ENCODE measurements around the gene GEMIN2. TPM values are rescaled to one million over a fixed set of nuclear protein-coding genes. Genes with fewer than 3 reads are reported as not detected.
"Not testable (repeated sequence)": the region's sequence is repeated elsewhere in the genome, so short reads cannot be mapped to it uniquely, and the experiment has no call there.

Gene GEMIN2
- total RNA-seq, 2 donors from 2014 or later, result 25.0 to 49.0 TPM

DNA sequence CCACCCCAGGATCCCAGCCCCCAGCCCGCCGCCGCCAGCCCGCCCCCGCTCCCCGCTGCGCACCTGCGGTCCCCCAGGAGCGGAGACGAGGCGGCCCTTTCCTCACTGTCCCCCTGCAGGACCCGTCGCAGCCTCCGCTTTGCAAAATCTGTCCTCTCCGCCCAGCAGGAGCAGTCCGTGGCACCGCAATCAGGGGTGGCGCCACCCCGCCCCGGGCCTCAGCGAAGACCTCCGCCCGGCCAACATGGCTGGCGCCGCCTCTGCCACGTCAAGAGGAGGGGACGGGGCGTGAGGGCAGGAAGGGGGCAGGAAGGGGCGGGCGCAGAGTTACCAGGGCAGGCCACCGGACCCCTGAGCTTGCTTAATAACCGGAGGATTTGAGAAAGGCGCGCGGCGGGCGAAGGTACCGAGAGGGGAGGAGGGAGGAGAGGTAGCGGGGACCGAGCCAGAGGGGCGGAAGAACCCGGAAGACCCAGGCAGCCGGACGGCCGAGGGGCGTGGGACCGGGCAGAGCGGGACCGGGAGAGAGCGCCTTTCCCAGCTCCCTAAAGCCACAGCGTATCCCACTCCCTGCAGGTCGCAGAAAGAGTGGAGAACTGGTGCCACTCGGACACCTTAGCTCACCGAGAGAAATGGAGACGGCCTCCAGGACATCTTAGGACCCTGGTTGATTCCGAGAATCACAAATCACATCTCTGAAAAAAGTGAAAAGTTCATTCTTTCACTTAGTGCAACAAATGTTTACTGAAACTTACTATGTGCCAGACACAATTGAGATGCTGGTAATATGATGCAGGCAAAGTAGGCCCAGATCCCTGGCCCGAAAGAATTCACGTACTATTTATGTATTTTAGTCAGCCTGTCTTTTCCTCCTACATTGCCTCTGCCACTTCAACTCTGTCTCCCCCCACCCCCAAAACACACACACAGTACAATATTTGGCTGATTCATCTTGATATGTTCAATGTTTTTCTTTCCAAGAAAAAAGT, 10.9 kb upstream of the GEMIN2 start, which contains the start of gene SEC23A:
SEC23A (minus strand) TSS at position 267 of the 989 bp plus-strand sequence. CDS start 7,117 bp downstream, outside the sequence.
- DNase-seq (ENCODE audit: low spot score in 2 of 2) (peak; percentile 81 to 82), ATAC-seq (peak; percentile 98)
- H3K27ac Mint-ChIP-seq, result peak within 1 kb of the TSS; percentile 98 to 99
- no peaks in the 10 kb centered on the region for H3K9me3 Mint-ChIP-seq
- H3K36me3 Mint-ChIP-seq, result peaks cover 7 to 15% of the 10 kb centered on the region in 2 donors

DNA sequence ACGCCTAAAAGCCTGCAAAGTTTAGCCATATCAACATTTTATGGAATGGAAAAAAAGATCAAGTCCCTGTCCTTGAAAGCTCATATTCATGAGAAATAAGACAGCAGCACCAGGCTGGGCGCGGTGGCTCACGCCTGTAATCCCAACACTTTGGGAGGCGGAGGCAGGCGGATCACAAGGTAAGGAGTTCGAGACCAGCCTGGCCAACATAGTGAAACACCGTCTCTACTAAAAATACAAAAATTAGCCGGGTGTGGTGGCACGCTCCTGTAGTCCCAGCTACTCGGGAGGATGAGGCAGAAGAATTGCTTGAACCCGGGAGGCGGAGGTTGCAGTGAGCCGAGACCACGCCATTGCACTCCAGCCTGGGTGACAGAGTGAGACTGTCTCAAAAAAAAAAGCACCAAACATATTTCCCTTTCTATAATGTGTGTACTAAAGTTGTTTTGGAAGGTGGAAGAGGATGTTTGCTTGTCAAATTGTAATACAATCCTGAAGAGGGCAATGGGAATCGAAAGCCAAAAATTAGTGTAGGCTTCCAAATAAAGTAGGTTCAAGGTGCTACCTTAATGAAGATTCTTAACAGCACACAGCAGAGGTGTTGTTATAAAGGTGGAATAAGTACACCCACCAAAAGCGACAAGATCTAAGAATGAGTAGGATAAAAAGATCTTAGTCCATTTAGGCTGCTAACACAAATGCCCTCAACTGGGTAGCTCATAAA, 9.9 kb upstream of the GEMIN2 start:
- peaks cover 7 to 15% of the 10 kb centered on the region in 2 donors for H3K36me3 Mint-ChIP-seq
- not testable (repeated sequence) for ATAC-seq; H3K9me3 Mint-ChIP-seq; DNase-seq (ENCODE audit: low spot score in 2 of 2)
- peak overlapping the region; percentile 98 to 99 for H3K27ac Mint-ChIP-seq

DNA sequence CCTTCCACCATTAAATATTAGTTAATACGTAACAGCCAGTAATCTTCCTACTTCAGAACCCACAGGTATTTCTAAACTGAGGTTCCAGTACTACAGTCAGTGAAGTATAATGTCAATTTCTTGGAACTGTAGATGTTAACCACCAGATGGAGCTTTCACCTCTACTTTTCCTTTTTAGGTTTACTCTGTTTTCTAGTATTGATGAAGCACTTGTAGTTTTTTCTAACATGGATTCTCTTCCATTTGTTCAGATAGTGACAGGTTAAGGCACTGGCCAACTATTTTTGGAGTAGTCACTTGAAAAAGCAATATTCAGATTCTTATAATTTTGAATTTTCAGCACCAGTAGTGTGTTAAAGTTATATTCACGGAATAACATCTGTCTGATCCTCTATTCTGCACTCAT, 6.5 kb upstream of the GEMIN2 start:
- DNase-seq (ENCODE audit: low spot score in 2 of 2) (no peak), ATAC-seq (no peak)
- Mint-ChIP-seq H3K36me3 (peaks cover 7% of the 10 kb centered on the region in 2 donors), H3K9me3 (no peaks in the 10 kb centered on the region), H3K27ac (no peak overlapping the region)

DNA sequence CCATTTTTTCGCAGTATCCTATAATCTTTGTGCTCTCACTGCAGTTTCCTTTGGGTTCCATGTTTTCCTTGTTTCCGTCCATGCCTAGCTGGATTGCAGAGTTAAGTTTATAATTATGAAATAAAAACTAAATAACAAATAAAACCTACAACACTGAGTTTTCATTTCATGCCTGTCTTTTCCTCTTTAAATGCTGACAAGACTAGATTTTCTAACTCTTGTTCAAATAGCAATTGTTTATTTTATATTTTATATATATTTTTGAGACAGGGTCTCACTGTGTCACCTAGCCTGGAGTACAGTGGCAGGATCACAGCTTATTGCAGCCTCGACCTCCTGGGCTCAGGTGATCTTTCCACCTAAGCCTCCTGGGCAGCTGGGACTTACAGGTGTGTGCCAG, 5.3 kb upstream of the GEMIN2 start:
- ATAC-seq (no peak), DNase-seq (ENCODE audit: low spot score in 2 of 2) (no peak)
- H3K27ac Mint-ChIP-seq, result no peak overlapping the region
- no peaks in the 10 kb centered on the region for H3K9me3 Mint-ChIP-seq
- H3K36me3 Mint-ChIP-seq, result peaks cover 0 to 2% of the 10 kb centered on the region in 2 donors

DNA sequence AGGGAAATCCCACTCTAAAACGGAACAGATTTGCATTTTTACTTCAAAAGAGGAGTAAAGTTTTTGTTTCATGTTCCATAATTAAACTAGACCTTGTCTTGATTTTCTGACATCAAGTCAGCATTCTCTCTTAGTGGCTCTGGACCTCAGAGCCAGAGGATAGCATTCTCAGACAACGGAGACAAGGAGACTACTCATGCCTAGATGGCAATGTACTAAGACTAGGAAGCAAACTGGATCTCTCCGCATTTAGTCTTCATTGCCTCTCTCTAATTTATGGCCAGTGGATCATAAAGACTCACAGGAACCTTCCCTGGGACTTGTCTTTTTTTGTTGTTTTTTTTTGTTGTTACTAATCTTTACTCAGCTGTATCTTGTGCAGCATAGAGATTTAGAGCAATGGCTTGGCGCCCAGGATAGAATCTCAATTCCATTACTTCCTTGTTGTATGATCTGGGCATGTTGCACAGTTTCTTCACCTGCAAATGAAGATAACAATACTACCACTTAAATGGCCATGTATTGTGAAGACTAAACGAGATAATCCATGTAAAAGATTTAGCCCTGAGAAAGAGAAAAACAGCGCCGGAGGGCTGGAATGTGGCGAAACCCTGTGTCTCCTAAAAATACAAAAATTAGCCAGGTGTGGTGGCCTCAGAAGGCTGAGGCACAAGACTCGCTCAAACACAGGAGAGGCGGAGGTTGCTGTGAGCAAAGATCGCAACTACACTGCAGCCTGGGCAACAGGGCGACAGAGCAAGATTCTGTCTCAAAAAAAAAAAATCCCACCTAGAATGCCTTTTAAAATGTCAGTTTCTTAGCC, 4.0 kb upstream of the GEMIN2 start:
- Mint-ChIP-seq H3K36me3 (peaks cover 10 to 11% of the 10 kb centered on the region in 2 donors), H3K9me3 (no peaks in the 10 kb centered on the region), H3K27ac (no peak overlapping the region)
- DNase-seq (ENCODE audit: low spot score in 2 of 2) (no peak), ATAC-seq (no peak)

DNA sequence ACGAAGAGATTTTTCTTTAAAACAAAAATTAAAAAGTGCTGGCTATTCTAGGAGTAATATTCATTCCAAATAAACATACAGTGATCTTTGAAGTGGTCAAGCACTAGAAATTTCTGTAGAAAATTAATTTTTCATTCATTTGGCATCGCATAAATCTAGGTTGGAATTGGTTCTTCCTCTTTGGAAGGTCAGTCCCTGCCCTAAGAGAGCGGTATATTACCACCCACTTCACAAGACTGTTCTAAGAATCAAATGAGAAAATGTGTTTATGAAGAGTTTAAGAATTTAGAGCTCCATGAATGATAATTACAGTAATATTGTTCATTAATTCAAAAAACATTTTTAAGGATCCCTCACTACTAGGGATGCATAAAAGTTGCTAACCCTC, 444 bp upstream of the GEMIN2 start:
- ATAC-seq (no peak), DNase-seq (ENCODE audit: low spot score in 2 of 2) (no peak)
- no peaks in the 10 kb centered on the region for H3K9me3 Mint-ChIP-seq
- H3K27ac Mint-ChIP-seq, result peak overlapping the region; percentile 95 to 99
- peaks cover 11% of the 10 kb centered on the region in 2 donors for H3K36me3 Mint-ChIP-seq

DNA sequence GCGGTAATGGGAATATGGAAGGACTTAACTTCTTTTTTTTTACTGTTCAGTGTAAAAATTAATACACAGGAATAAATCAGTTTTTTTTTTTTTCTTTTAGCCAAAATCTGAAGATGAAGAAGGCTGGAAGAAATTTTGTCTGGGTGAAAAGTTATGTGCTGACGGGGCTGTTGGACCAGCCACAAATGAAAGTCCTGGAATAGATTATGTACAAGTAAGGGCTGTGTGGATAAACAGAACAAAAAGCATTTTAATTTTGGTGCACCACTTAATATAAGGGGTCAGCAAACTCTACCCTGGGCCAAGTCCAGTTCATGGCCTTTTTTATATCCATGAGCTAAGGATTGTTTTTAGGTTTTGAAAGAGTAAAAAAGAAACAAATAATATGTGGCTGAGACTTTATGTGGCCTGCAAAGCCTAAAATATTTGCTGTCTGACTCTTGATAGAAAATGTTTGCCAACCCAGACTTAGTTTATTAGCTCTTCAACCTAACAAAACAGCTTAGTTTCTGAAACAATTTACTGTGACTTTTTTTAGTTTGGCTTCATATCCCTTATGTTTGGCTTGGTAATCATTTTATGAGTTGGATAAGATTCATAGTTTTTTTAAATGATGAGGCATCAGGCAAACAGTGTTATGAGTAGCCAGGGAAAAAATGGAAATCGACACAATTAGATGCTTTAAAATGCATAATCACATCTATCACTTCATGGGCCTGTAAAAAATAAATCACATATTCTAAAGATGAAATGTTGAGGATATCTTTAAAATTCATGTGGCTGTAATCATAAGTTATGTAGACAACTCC, 8.4 kb downstream of the GEMIN2 start:
- ATAC-seq (no peak), DNase-seq (ENCODE audit: low spot score in 2 of 2) (no peak)
- Mint-ChIP-seq H3K9me3 (no peaks in the 10 kb centered on the region), H3K36me3 (no peaks in the 10 kb centered on the region), H3K27ac (no peak overlapping the region)

DNA sequence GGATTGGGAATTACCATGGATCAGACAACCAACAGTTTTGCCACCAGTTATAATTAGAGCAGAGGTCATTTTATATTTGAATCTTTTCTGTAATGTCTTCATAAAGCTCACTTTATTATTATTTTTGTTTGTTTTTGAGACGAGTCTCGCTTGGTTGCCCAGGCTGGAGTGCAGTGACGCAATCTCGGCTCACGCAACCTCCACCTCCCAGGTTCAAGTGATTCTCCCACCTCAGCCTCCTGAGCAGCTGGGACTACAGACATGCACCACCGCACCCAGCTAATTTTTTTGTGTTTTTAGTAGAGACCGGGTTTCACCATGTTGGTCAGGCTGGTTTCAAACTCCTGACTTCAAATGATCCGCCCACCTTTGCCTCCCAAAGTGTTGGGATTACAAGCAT, 23.7 kb downstream of the GEMIN2 start:
- DNase-seq (ENCODE audit: low spot score in 2 of 2); H3K9me3 Mint-ChIP-seq; ATAC-seq: not testable (repeated sequence)
- peak overlapping the region in 1 of 2 donors; percentile 58 for H3K27ac Mint-ChIP-seq
- H3K36me3 Mint-ChIP-seq, result peaks cover 6 to 44% of the 10 kb centered on the region in 2 donors

DNA sequence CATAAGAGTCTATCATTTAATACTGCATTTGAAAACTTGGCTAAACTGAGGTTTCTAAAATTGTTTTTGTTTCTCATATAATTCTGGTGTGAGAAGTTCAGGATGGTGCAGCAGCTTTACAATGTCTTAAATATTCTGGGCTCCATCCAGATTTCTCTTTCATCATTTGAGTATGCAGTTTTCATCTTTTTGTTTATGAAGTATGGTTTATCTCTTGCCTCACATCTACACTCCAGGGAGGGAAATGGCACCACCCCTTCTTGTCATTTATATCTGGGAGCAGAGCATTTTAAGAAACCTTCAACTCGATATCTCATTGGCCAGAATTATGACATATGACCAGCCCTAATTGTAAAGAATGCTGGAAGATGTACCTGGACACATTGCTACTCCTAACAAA, 24.3 kb downstream of the GEMIN2 start:
- H3K36me3 Mint-ChIP-seq, result peaks cover 10 to 49% of the 10 kb centered on the region in 2 donors
- peaks cover 6% of the 10 kb centered on the region in 2 donors for H3K9me3 Mint-ChIP-seq
- DNase-seq (ENCODE audit: low spot score in 2 of 2) (no peak), ATAC-seq (no peak)
- H3K27ac Mint-ChIP-seq, result no peak overlapping the region

DNA sequence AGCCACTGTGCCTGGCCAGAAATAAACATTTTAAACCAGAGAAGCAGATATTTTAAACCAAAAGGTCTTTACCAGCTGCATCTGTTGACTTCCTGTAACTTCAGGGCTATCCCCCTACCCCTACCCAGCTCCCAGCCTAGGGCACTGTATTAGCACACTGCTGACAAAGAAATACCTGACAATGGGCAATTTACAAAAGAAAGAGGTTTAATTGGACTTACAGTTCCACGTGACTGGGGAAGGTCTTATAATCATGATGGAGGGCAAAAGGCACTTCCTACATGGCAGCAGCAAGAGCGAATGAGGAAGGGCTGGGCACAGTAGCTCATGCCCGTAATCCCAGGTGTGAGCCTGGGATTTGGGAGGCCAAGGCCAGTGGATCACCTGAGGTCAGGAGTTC, 26.0 kb downstream of the GEMIN2 start:
- no peak for DNase-seq (ENCODE audit: low spot score in 2 of 2)
- no peak for ATAC-seq
- Mint-ChIP-seq H3K9me3 (peaks cover 6% of the 10 kb centered on the region in 2 donors), H3K36me3 (peaks cover 10 to 49% of the 10 kb centered on the region in 2 donors), H3K27ac (no peak overlapping the region)

DNA sequence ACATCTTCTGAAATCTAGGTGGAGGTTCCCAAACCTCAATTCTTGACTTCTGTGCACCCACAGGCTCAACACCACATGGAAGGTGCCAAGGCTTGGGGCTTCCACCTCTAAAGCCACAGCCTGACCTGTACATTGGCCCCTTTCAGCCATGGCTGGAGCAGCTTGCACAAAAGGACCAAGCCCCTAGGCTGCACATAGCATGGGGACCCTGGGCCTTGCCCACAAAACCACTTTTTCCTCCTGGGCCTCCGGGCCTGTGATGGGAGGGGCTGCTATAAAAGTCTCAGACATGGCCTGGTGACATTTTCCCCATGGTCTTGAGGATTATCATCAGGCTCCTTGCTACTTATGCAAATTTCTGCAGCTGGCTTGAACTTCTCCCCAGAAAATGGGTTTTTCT, 27.5 kb downstream of the GEMIN2 start:
- H3K36me3 Mint-ChIP-seq, result peaks cover 10 to 49% of the 10 kb centered on the region in 2 donors

DNA sequence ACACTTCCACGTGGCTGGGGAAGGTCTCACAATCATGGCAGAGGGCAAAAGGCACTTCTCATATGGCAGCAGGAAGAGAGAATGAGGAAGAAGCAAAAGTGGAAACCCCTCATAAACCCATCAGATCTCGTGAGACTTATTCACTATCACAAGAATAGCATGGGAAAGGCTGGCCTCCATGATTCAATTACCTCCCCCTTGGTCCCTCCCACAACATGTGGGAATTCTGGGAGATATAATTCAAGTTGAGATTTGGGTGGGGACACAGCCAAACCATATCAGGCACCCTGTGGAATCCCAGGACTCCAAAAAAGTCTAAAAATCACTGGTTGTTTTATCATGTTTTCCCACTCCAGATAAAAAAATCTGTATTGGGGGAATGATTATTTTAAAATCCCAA, 29.1 kb downstream of the GEMIN2 start:
- DNase-seq (ENCODE audit: low spot score in 2 of 2); H3K27ac Mint-ChIP-seq; ATAC-seq; H3K9me3 Mint-ChIP-seq: not testable (repeated sequence)
- H3K36me3 Mint-ChIP-seq, result peaks cover 16 to 54% of the 10 kb centered on the region in 2 donors

More for the DNA sequence above, 27.5 kb downstream of the GEMIN2 start:
- H3K9me3 Mint-ChIP-seq; H3K27ac Mint-ChIP-seq; DNase-seq (ENCODE audit: low spot score in 2 of 2); ATAC-seq: not testable (repeated sequence)

DNA sequence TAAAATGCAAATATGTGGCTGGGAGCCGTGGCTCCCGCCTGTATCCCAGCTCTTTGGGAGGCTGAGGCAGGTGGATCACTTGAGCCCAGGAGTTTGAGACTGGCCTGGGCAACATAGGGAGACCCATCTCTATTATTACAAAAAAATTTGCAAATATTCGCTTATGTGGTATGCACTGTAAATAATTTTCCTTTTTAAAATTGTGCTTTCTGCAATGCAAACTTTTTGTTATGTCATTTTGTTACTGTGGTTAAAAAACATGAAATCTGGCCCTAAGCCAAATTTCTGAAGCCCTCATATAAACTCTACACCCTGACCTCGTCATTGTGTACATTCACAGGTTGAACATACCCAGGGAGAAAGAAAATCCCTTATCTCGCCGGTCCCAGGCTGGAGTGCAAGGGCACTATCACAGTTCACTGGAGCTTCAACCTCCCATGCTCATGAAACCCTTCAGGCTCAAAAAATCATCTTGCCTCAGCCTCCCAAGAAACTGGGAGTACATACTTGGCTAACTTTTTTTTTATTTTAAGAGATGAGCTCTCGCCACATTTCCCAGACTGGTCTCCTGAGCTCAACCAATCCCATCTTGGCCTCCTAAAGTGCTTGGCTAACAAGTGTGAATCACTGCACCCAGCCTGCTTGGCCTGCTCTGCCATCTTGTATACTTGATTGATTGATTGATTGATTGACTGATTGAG, 31.3 kb downstream of the GEMIN2 start:
- peak overlapping the region in 1 of 2 donors; percentile 84 for H3K27ac Mint-ChIP-seq
- H3K9me3 Mint-ChIP-seq, result peaks cover 6% of the 10 kb centered on the region in 2 donors
- peaks cover 16 to 41% of the 10 kb centered on the region in 2 donors for H3K36me3 Mint-ChIP-seq
- DNase-seq (ENCODE audit: low spot score in 2 of 2) (no peak), ATAC-seq (no peak)

DNA sequence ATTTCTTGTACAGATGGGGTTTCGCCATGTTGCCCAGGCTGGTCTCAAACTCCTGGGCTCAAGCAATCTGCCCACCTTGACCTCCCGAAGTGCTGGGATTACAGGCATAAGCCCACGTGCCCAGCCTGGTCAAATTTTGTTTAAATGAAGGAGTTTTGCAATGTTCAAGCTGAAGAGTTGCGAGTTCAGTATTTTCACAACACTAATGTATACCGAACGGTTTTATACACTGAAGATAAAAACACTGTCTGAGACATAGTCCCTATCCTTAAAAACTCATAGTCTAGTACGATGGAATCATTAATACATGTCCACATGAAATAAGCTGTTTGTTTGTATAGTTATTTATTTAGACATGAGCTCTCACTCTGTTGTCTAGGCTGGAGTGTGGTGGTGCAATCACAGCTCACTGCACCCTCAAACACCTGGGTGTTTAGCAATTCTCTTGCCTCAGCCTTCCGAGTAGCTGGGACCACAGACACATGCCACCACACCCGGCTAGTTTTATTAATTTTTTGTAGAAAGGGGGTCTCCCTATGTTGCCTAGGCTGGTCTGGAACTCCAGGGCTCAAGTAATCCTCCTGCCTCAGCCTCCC, 40.6 kb downstream of the GEMIN2 start:
- DNase-seq (ENCODE audit: low spot score in 2 of 2), result no peak
- ATAC-seq, result no peak
- no peaks in the 10 kb centered on the region for H3K9me3 Mint-ChIP-seq
- H3K36me3 Mint-ChIP-seq, result peaks cover 0 to 6% of the 10 kb centered on the region in 2 donors
- H3K27ac Mint-ChIP-seq, result no peak overlapping the region

DNA sequence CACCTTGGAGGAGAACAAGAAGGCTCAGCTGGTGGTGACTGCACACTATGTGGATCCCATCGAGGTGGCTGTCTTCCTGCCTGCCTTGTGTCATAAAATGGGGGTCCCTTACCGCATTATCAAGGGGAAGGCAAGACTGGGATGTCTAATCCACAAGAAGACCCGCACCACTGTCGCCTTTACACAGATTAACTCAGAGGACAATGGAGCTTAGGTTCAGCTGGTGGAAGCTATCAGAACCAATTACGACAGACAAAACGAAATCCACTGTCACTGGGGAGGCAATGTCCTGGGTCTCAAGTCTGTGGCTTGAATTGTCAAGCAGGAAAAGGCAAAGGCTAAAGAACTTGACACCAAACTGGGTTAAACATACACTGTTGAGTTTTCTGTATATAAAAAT, 43.4 kb downstream of the GEMIN2 start:
- ATAC-seq (no peak), DNase-seq (ENCODE audit: low spot score in 2 of 2) (no peak)
- no peak overlapping the region for H3K27ac Mint-ChIP-seq
- no peaks in the 10 kb centered on the region for H3K9me3 Mint-ChIP-seq
- H3K36me3 Mint-ChIP-seq, result peaks cover 11 to 14% of the 10 kb centered on the region in 2 donors

Data from activated naive CD4-positive, alpha-beta T cell treated with anti-CD3 and anti-CD28 coated beads, Interleukin-2, amount 50 U/mL, for 72 hours (primary cell).